H1 (cell line): ENCODE results near the gene KRTAP20-1. TPM values are rescaled to one million over a fixed set of nuclear protein-coding genes. Genes with fewer than 3 reads are reported as not detected.

ENCODE experiments used
- ATF2 ChIP-seq: IDR thresholded peaks from 2 replicates; pipeline ENCODE4 v1.6.1; 2012; ENCODE audit warnings: low read length, inconsistent platforms
- SIRT6 ChIP-seq: IDR thresholded peaks from one replicate; pipeline ENCODE4 v1.7.1; 2012; ENCODE audit warnings: low read length, inconsistent platforms
- TCF12 ChIP-seq: IDR thresholded peaks from 2 replicates; pipeline ENCODE4 v1.6.1; 2011; ENCODE audit warnings: low read depth, mild to moderate bottlenecking, low read length
- polyA plus RNA-seq, 7 experiments: library from polyadenylated mRNA; depleted of rRNA in 3 of 7; stranded (reverse) in 5 of 7; unstranded in 2 of 7; fragments of >200 nt in 5 of 7; fragments of 200-250 nt in 2 of 7; gene quantifications; 1 replicate in 5 of 7; 2 replicates in 1 of 7; 4 replicates in 1 of 7; pipeline versions ENCODE4 v1.2.1 to v1.2.3, GENCODE V29; 2011 to 2013; ENCODE audit warnings: missing spikeins in 2 of 7, mixed read lengths in 2 of 7
- total RNA-seq: library from RNA; stranded (reverse); fragmentation: NEBNext Ultra II Directional; extraction: Animal tissue kit (Norgen Biotek cat#: 25700); gene quantifications from 2 replicates; pipeline ENCODE4 v1.2.1, GENCODE V29; 2021

KRTAP20-1 gene
- total and polyA plus RNA-seq, 2 of the 8 experiments (the other 6 are each of a cell fraction or from before 2014, with no cell fraction given): not detected

GRCh38 chr21:30616125-30616524 is at the start of gene KRTAP20-1 (continued):
- TF ChIP-seq ATF2 (no peak), TCF12 (no peak), SIRT6 (no peak)
